Breast epithelium (tissue), 3 donors: ENCODE data around the gene OR4F15.

Experiments used
- CTCF ChIP-seq, 3 donors: fragments of 450-650 bp; IDR thresholded peaks; one replicate each; pipeline ENCODE4 v1.5.1; 2016 to 2017; ENCODE audit warnings: antibody characterized with exemption in 3 of 3, mild to moderate bottlenecking in 3 of 3, moderate library complexity in 3 of 3
- POLR2A ChIP-seq: fragments of 450-650 bp; IDR thresholded peaks from one replicate; pipeline ENCODE4 v1.6.1; 2016; ENCODE audit warnings: antibody characterized with exemption, mild to moderate bottlenecking, moderate library complexity
- POLR2AphosphoS5 ChIP-seq, 3 donors: sonication (generic); formaldehyde crosslinking; IDR thresholded peaks; one replicate each; pipeline ENCODE4 v1.6.1; 2017; ENCODE audit warnings: antibody characterized with exemption in 3 of 3

- TF ChIP-seq POLR2AphosphoS5 (IDR thresholded peaks at IDR 0.05) (no peak), CTCF (IDR thresholded peaks at IDR 0.05) (no peak), POLR2A (no peak)
These were observed 40.4 kb downstream of the OR4F15 start for GRCh38 chr15:101852356-101852755.
